Endothelial cell of umbilical vein (primary cell): ENCODE measurements around the gene ALDH1L1.

ENCODE experiments used
- CTCF ChIP-seq, 2 donors: IDR thresholded peaks; 1 replicate in 1 of 2; 2 replicates in 1 of 2; pipeline ENCODE4 v1.5.1; 2011; ENCODE audit warnings: low read length in 2 of 2, mild to moderate bottlenecking in 2 of 2, moderate library complexity in 2 of 2, control low read depth in 1 of 2, inconsistent platforms in 1 of 2, low read depth in 1 of 2; ENCODE audit not compliant: insufficient read depth in 1 of 2; ENCODE audit errors: extremely low read depth in 1 of 2
- POLR2AphosphoS5 ChIP-seq: IDR thresholded peaks from 2 replicates; pipeline ENCODE4 v1.6.1; 2012; ENCODE audit warnings: low read depth, mild to moderate bottlenecking, control low read depth, low read length, moderate library complexity; ENCODE audit not compliant: insufficient read depth

GRCh38 chr3:126107957-126108675 is 72.3 kb downstream of the ALDH1L1 start:
- TF ChIP-seq CTCF (IDR thresholded peaks at IDR 0.05; ENCODE audit: extremely low read depth in 1 of 2, insufficient read depth in 1 of 2, low read depth in 1 of 2, low read length in 2 of 2) (no peak), POLR2AphosphoS5 (no peak)
